HepG2 (cell line): ENCODE results near the gene NCOA7. TPM values are rescaled to one million over a fixed set of nuclear protein-coding genes. Genes with fewer than 3 reads are reported as not detected.
A peak's percentile ranks its signal among the peaks of the same experiment; 100 is the strongest.

Source experiments
- ARID2 ChIP-seq: sonication (generic); formaldehyde crosslinking; IDR thresholded peaks from 2 replicates; pipeline ENCODE4 v1.8.1; 2022; ENCODE audit warnings: mild to moderate bottlenecking, missing genetic modification reagents, borderline replicate concordance
- ATF6 ChIP-seq: sonication (generic); formaldehyde crosslinking; conservative IDR thresholded peaks from 2 replicates; pipeline ENCODE4 v1.4.0; 2020; ENCODE audit warnings: missing genetic modification reagents
- BCL3 ChIP-seq: sonication (generic); formaldehyde crosslinking; IDR thresholded peaks from 2 replicates; pipeline ENCODE4 v1.5.1; 2020; ENCODE audit warnings: mild to moderate bottlenecking, missing genetic modification reagents, moderate library complexity
- BCL6 ChIP-seq: IDR thresholded peaks from 2 replicates; pipeline ENCODE4 v1.6.1; 2016; ENCODE audit warnings: missing genetic modification reagents, missing compliant biosample characterization
- BRF2 ChIP-seq: sonication (generic); formaldehyde crosslinking; IDR thresholded peaks from 2 replicates; pipeline ENCODE4 v1.8.1; 2022; ENCODE audit warnings: mild to moderate bottlenecking, missing genetic modification reagents
- GATAD1 ChIP-seq: IDR thresholded peaks from 2 replicates; pipeline ENCODE4 v1.6.1; 2016; ENCODE audit warnings: missing genetic modification reagents, missing compliant biosample characterization
- GMEB1 ChIP-seq: sonication (generic); formaldehyde crosslinking; IDR thresholded peaks from 2 replicates; pipeline ENCODE4 v1.5.1; 2020; ENCODE audit warnings: missing genetic modification reagents, mild to moderate bottlenecking, borderline replicate concordance
- HNF4G ChIP-seq, 2 experiments: sonication (generic) in 1 of 2; formaldehyde crosslinking in 1 of 2; IDR thresholded peaks; 2 replicates each; pipeline versions ENCODE4 v1.4.0 to v1.6.1; 2011 to 2020; ENCODE audit warnings: borderline replicate concordance in 2 of 2, low read depth in 2 of 2, mild to moderate bottlenecking in 2 of 2, low read length in 1 of 2, missing genetic modification reagents in 1 of 2, moderate library complexity in 1 of 2
- HOXA5 ChIP-seq: sonication (generic); formaldehyde crosslinking; IDR thresholded peaks from 2 replicates; pipeline ENCODE4 v1.4.0; 2020; ENCODE audit warnings: missing genetic modification reagents
- KDM6A ChIP-seq: IDR thresholded peaks from 2 replicates; pipeline ENCODE4 v1.6.1; 2016; ENCODE audit warnings: low read depth
- NFKB2 ChIP-seq: sonication (generic); formaldehyde crosslinking; IDR thresholded peaks from 2 replicates; pipeline ENCODE4 v1.4.0; 2020; ENCODE audit warnings: missing genetic modification reagents, borderline replicate concordance
- NR2C2 ChIP-seq: sonication (generic); formaldehyde crosslinking; IDR thresholded peaks from 2 replicates; pipeline ENCODE4 v1.4.0; 2020; ENCODE audit warnings: missing genetic modification reagents, mild to moderate bottlenecking, moderate library complexity, borderline replicate concordance
- SATB2 ChIP-seq: sonication (generic); formaldehyde crosslinking; IDR thresholded peaks from 2 replicates; pipeline ENCODE4 v1.5.0; 2020; ENCODE audit warnings: missing genetic modification reagents
- STAG1 ChIP-seq: sonication (generic); formaldehyde crosslinking; IDR thresholded peaks from 2 replicates; pipeline ENCODE4 v1.4.0; 2020; ENCODE audit warnings: missing genetic modification reagents
- ZBTB7A ChIP-seq: sonication (generic); formaldehyde crosslinking; IDR thresholded peaks from 2 replicates; pipeline ENCODE4 v1.8.0; 2022; ENCODE audit warnings: mild to moderate bottlenecking, missing genetic modification reagents
- ZNF225 ChIP-seq: sonication (generic); formaldehyde crosslinking; IDR thresholded peaks from 2 replicates; pipeline ENCODE4 v1.4.0; 2020; ENCODE audit warnings: mild to moderate bottlenecking, missing genetic modification reagents
- ZNF333 ChIP-seq: sonication (generic); formaldehyde crosslinking; IDR thresholded peaks from 2 replicates; pipeline ENCODE4 v1.4.0; 2020; ENCODE audit warnings: mild to moderate bottlenecking, missing genetic modification reagents, borderline replicate concordance
- ZNF414 ChIP-seq: sonication (generic); formaldehyde crosslinking; IDR thresholded peaks from 2 replicates; pipeline ENCODE4 v1.5.0; 2020; ENCODE audit warnings: missing genetic modification reagents
- ZNF570 ChIP-seq: sonication (generic); formaldehyde crosslinking; IDR thresholded peaks from 2 replicates; pipeline ENCODE4 v1.4.0; 2020; ENCODE audit warnings: mild to moderate bottlenecking, missing genetic modification reagents, borderline replicate concordance
- ZNF724P ChIP-seq: sonication (generic); formaldehyde crosslinking; IDR thresholded peaks from 2 replicates; pipeline ENCODE4 v1.8.0; 2022; ENCODE audit warnings: missing genetic modification reagents, borderline replicate concordance
- ZNF777 ChIP-seq: sonication (generic); formaldehyde crosslinking; IDR thresholded peaks from 2 replicates; pipeline ENCODE4 v1.4.0; 2020; ENCODE audit warnings: missing genetic modification reagents
- polyA plus RNA-seq, 8 experiments: library from polyadenylated mRNA; depleted of rRNA in 3 of 8; stranded (reverse) in 7 of 8; unstranded in 1 of 8; fragments of >200 nt; fragmentation: Illumina TruSeq in 4 of 8; extraction: Trizol in 4 of 8; gene quantifications; 2 replicates each; pipeline versions ENCODE4 v1.2.1 to v1.2.3, GENCODE V29; 2011 to 2016; ENCODE audit warnings: low read depth in 4 of 8, missing spikeins in 1 of 8, mixed read lengths in 1 of 8; ENCODE audit not compliant: insufficient read depth in 1 of 8
- total RNA-seq, 5 experiments: library from RNA; depleted of rRNA; stranded (reverse); fragments of >200 nt; fragmentation: Illumina TruSeq; extraction: Trizol; gene quantifications; 2 replicates each; pipeline ENCODE4 v1.2.3, GENCODE V29; 2016; ENCODE audit warnings: low read depth in 1 of 5

NCOA7 gene
- total and polyA plus RNA-seq, 2 of the 13 experiments (the other 11 are each of a cell fraction or from before 2014, with no cell fraction given) = 13.6 to 20.8 TPM

GRCh38 chr6:125858427-125859320 is 67.9 kb downstream of the NCOA7 start (continued):
- TF ChIP-seq NFKB2 = no peak
- no peak for TF ChIP-seq HOXA5 (CRISPR knock-in tag)
- TF ChIP-seq STAG1 (CRISPR knock-in tag) = peak; percentile 97
- no peak for TF ChIP-seq ZNF777 (CRISPR knock-in tag)
- no peak for TF ChIP-seq ZNF724P (CRISPR knock-in tag)
- TF ChIP-seq ZNF333 (CRISPR knock-in tag) = no peak
- no peak for TF ChIP-seq BCL6 (CRISPR knock-in tag)
- 0 out of 2 replicates have a peak, but pooled peaks have one; percentile 18 for TF ChIP-seq GATAD1 (CRISPR knock-in tag)
- peak; percentile 27; the same call in 1 of the 2 replicates for TF ChIP-seq GMEB1
- TF ChIP-seq BRF2 (CRISPR knock-in tag) = no peak
- TF ChIP-seq ARID2 (CRISPR knock-in tag) = no peak
- no peak for TF ChIP-seq HNF4G (IDR thresholded peaks at IDR 0.05; ENCODE audit: borderline replicate concordance, low read depth, low read length)
- TF ChIP-seq HNF4G (CRISPR knock-in tag; IDR thresholded peaks at IDR 0.05; ENCODE audit: borderline replicate concordance, low read depth) = no peak
- TF ChIP-seq NR2C2 (CRISPR knock-in tag) = no peak
- TF ChIP-seq ZNF225 (CRISPR knock-in tag) = no peak
- no peak for TF ChIP-seq ZNF414 (CRISPR knock-in tag)
- 0 out of 2 replicates have a peak, but pooled peaks have one; percentile 40 for TF ChIP-seq ATF6 (CRISPR knock-in tag)
- TF ChIP-seq KDM6A (CRISPR knock-in tag) = no peak
- TF ChIP-seq ZBTB7A = no peak
- TF ChIP-seq SATB2 (CRISPR knock-in tag) = no peak
- TF ChIP-seq BCL3 (CRISPR knock-in tag) = no peak
- no peak for TF ChIP-seq ZNF570 (CRISPR knock-in tag)
